IMR-90 (cell line): Measurements from ENCODE around the gene CDX2.

Source experiments
- BHLHE40 ChIP-seq: fragments of 150-350 bp; IDR thresholded peaks from 2 replicates; pipeline ENCODE4 v1.6.1; 2016; ENCODE audit warnings: mild to moderate bottlenecking, low read depth, low read length
- CEBPB ChIP-seq: IDR thresholded peaks from 2 replicates; pipeline ENCODE4 v1.6.1; 2012; ENCODE audit warnings: low read depth, low read length, improper control_type of control experiment
- ELK1 ChIP-seq: fragments of 150-350 bp; IDR thresholded peaks from 2 replicates; pipeline ENCODE4 v1.6.1; 2016; ENCODE audit warnings: low read depth, mild to moderate bottlenecking, low read length, moderate library complexity, borderline replicate concordance
- FOS ChIP-seq: fragments of 150-350 bp; IDR thresholded peaks from 2 replicates; pipeline ENCODE4 v1.6.1; 2016; ENCODE audit warnings: low read depth, low read length
- MAFK ChIP-seq: IDR thresholded peaks from 2 replicates; pipeline ENCODE4 v1.6.1; 2012; ENCODE audit warnings: low read depth, low read length, improper control_type of control experiment
- POLR2A ChIP-seq: IDR thresholded peaks from 2 replicates; pipeline ENCODE4 v1.6.1; 2012; ENCODE audit warnings: mild to moderate bottlenecking, low read depth, low read length
- RAD21 ChIP-seq: IDR thresholded peaks from 2 replicates; pipeline ENCODE4 v1.6.1; 2012; ENCODE audit warnings: low read length, improper control_type of control experiment
- RCOR1 ChIP-seq: IDR thresholded peaks from 2 replicates; pipeline ENCODE4 v1.6.1; 2012; ENCODE audit warnings: mild to moderate bottlenecking, low read length, improper control_type of control experiment; ENCODE audit not compliant: insufficient replicate concordance
- RFX5 ChIP-seq: IDR thresholded peaks from 2 replicates; pipeline ENCODE4 v1.8.0; 2012; ENCODE audit warnings: low read depth, mild to moderate bottlenecking, low read length, moderate library complexity
- TF ChIP-seq, protein P1 (sequence below): conservative IDR thresholded peaks from 2 replicates; pipeline ENCODE4 v1.5.1; 2012; ENCODE audit warnings: mild to moderate bottlenecking, low read depth, low read length, improper control_type of control experiment
- TF ChIP-seq, protein P2 (sequence below): fragments of 150-350 bp; IDR thresholded peaks from 2 replicates; pipeline ENCODE4 v1.6.1; 2017; ENCODE audit warnings: mild to moderate bottlenecking, antibody characterized with exemption, low read length, low read depth

- TF ChIP-seq, protein P1, sequence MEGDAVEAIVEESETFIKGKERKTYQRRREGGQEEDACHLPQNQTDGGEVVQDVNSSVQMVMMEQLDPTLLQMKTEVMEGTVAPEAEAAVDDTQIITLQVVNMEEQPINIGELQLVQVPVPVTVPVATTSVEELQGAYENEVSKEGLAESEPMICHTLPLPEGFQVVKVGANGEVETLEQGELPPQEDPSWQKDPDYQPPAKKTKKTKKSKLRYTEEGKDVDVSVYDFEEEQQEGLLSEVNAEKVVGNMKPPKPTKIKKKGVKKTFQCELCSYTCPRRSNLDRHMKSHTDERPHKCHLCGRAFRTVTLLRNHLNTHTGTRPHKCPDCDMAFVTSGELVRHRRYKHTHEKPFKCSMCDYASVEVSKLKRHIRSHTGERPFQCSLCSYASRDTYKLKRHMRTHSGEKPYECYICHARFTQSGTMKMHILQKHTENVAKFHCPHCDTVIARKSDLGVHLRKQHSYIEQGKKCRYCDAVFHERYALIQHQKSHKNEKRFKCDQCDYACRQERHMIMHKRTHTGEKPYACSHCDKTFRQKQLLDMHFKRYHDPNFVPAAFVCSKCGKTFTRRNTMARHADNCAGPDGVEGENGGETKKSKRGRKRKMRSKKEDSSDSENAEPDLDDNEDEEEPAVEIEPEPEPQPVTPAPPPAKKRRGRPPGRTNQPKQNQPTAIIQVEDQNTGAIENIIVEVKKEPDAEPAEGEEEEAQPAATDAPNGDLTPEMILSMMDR: no peak
- TF ChIP-seq FOS (no peak), RCOR1 (no peak), CEBPB (no peak), MAFK (no peak), RAD21 (no peak), RFX5 (no peak), POLR2A (no peak), ELK1 (no peak), BHLHE40 (no peak)
- TF ChIP-seq, protein P2, sequence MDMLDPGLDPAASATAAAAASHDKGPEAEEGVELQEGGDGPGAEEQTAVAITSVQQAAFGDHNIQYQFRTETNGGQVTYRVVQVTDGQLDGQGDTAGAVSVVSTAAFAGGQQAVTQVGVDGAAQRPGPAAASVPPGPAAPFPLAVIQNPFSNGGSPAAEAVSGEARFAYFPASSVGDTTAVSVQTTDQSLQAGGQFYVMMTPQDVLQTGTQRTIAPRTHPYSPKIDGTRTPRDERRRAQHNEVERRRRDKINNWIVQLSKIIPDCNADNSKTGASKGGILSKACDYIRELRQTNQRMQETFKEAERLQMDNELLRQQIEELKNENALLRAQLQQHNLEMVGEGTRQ: no peak
These were observed 46.1 kb downstream of the CDX2 start for GRCh38 chr13:27922883-27923612.
